ENCODE results near the gene SPDYC.

DNA sequence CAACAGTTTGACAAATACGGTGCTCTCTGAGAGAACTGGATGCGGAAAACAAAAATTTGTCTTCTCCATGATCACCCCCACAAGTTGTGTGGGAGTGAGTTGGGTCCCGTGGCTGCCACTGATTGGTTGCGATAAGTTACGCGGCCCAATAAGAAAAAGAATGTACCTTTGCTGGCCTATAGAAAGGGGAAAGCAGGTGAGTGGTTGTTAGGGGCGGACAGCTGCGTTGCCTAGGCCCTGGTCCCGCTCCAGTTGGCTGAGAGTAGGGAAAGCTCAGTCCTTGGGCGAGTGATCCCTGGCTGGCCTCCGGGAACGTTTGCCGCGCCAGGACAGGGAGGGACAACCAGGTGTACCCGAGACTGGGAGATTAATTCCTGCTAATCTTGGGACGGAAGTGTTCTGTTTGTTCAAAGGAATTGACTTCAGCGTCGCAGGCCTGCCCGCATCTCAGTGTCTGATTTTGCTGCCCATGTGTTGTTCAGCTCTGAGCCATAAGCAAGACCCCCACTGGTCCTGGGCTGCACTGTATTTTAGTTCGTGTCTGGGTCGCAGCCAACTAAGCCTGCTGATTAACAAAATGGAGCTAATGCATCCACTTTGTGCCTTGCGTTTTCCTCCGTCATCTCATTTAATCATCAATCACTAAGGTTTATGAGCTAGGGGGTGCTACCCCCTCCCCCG lies 34.9 kb upstream of the SPDYC start:
- no peak for TF ChIP-seq GATA3 (IDR thresholded peaks at IDR 0.05; ENCODE audit: low read depth, low read length)
- TF ChIP-seq GATA2 (IDR thresholded peaks at IDR 0.05; ENCODE audit: low read depth, low read length), result 0 out of 2 replicates have a peak, but pooled peaks have one; percentile 4

Data from SH-SY5Y (cell line).